GM12873 (cell line): ENCODE data around the gene CADPS.

Source experiments
- TF ChIP-seq, protein P1 (sequence below): IDR thresholded peaks from 2 replicates; pipeline ENCODE4 v1.5.1; 2012; ENCODE audit warnings: low read depth, mild to moderate bottlenecking, moderate library complexity, low read length, control low read depth; ENCODE audit not compliant: insufficient read depth; ENCODE audit errors: missing control alignments

Gene CADPS

DNA sequence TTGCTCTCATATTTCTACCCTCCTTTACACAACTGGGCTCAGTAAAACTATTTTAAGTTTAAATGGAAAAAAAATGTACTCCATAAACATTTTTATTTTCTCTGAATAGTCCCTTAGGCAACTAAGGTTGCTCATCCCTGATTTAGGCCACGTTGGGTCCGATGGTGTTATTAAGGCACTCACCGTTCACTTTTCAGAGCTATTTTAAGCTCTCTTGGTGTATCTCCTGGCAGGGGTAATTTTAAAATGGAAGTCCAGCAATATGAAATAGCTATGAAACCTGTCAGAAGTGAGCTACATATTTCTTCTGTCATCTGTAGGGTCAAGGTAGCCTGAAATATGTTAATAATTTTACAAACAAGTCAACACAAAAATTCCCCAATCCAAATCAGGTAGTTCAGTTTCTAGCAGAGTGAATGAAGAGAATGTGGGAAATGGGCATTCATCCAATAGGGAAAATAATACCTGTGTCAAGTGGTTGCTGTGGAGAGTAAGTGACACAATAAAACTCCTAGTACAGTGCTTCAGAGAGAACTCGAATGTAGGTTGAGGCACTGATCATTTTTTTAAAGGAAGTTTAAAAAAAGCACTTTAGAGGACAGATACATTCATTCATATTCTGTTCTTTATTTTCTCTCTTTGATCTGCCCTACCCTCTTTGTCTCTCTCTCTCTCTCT, 292.6 kb downstream of the CADPS start:
- TF ChIP-seq, protein P1, sequence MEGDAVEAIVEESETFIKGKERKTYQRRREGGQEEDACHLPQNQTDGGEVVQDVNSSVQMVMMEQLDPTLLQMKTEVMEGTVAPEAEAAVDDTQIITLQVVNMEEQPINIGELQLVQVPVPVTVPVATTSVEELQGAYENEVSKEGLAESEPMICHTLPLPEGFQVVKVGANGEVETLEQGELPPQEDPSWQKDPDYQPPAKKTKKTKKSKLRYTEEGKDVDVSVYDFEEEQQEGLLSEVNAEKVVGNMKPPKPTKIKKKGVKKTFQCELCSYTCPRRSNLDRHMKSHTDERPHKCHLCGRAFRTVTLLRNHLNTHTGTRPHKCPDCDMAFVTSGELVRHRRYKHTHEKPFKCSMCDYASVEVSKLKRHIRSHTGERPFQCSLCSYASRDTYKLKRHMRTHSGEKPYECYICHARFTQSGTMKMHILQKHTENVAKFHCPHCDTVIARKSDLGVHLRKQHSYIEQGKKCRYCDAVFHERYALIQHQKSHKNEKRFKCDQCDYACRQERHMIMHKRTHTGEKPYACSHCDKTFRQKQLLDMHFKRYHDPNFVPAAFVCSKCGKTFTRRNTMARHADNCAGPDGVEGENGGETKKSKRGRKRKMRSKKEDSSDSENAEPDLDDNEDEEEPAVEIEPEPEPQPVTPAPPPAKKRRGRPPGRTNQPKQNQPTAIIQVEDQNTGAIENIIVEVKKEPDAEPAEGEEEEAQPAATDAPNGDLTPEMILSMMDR, result no peak

DNA sequence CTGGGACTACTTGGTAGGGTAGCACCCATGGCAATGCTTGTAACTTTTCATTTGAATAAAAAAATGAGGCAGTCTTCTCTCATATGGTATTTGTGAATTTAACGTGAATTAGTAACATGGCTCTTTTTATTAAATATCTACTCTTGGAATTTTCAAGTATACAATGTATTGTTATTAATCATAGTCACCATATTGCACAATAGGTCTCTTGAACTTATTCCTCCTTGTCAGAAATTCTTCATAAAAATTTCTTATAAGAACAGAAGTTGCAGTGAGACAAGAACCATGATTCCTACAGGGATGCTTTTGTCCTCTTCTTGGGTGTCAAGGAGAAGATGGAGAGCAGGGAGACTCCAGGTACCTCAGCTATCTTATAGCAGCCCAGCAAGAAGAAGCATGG, 298.1 kb downstream of the CADPS start:
- TF ChIP-seq, protein P1, result no peak

- TF ChIP-seq, protein P1, result no peak
Observed at GRCh38 chr3:62574266-62574898, 300.8 kb downstream of the CADPS start.

DNA sequence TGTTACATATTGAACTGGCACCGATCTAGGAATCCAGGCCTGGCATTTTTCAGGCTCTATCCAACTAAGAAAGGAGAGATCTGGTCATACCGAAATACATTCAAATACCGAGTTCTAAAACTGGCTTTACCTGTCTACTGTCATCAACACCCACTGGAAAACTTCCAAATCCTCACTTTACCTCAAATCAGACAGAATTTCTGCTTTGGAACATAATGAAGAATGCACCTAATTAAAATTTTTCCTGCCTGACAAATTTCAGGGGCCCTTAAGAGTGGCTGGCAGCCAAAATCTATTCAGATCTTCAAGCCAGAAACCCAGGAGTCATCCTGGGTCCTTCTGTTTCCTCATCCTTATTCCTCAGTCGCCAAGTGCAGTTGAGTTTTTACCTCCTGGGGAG, 303.3 kb downstream of the CADPS start:
- TF ChIP-seq, protein P1, result no peak

- TF ChIP-seq, protein P1, result no peak
Observed at GRCh38 chr3:62570888-62571287, 304.3 kb downstream of the CADPS start.

DNA sequence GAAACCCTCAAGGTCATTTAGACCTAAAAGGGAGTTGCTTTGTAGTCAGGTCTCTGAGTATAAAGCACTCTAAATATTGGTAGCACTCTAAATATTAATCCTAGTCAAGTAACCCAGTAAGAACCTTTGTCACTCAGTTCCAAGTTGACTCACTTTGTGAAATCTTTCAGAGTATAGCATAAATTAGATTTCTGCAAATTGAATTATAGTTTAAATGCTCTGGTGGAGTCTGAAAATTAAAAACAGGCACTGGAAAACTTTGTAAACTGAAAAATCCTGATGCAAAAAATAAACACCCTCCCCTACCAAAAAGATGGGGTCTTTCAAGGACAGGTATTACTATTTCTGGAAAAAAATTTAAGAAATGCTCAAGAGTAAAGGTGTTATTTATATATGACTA, 305.6 kb downstream of the CADPS start:
- TF ChIP-seq, protein P1, result no peak

- TF ChIP-seq, protein P1, result no peak
Observed at GRCh38 chr3:62567097-62568021, 307.9 kb downstream of the CADPS start.
